RWPE1 (cell line): ENCODE results near the gene PRXL2C.

ENCODE experiments used
- CTCF ChIA-PET: fragments of 350-600 bp; sonication (Branson Sonifier 250); formaldehyde crosslinking; extraction: SDS; loops from one replicate; lab custom pipeline; 2021; lab: Yijun Ruan, JAX
- POLR2A ChIA-PET: fragments of 400-600 bp; formaldehyde crosslinking; extraction: SDS; loops from one replicate; lab custom pipeline; 2020; ENCODE audit warnings: antibody characterized with exemption; ENCODE audit not compliant: low non-redundant PET; lab: Yijun Ruan, JAX
- DNase-seq: peaks from one replicate; pipeline ENCODE4 v3.0.0; 2012; ENCODE audit warnings: low spot score
- H3K27ac ChIP-seq: fragments of 450-650 bp; 2 replicates; pipeline ENCODE4 v1.5.1; 2017
- TF ChIP-seq, protein P1 (sequence below): fragments of 450-650 bp; conservative IDR thresholded peaks from 2 replicates; pipeline ENCODE4 v1.5.1; 2017; ENCODE audit warnings: low read depth, mild to moderate bottlenecking

The PRXL2C gene

DNA sequence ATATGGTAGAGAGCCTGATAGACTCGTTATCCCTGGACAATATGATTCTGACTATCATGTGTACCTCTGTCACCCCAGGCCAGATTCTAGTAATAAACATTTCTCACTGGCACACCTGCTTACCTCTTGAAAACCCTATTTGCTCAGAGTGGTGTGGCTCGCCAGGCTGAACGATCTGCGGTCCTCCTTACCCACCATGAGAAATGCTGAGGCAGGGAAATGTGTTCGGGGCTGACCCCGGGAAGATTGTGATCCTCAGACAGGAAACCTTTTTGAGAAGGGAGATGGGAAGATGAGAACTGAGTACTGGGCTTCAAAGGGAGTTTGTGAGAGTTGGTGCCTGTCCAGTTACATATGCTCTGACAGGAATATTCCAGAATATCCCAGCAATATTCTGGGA lies 10.7 kb upstream of the PRXL2C start:
- TF ChIP-seq, protein P1, sequence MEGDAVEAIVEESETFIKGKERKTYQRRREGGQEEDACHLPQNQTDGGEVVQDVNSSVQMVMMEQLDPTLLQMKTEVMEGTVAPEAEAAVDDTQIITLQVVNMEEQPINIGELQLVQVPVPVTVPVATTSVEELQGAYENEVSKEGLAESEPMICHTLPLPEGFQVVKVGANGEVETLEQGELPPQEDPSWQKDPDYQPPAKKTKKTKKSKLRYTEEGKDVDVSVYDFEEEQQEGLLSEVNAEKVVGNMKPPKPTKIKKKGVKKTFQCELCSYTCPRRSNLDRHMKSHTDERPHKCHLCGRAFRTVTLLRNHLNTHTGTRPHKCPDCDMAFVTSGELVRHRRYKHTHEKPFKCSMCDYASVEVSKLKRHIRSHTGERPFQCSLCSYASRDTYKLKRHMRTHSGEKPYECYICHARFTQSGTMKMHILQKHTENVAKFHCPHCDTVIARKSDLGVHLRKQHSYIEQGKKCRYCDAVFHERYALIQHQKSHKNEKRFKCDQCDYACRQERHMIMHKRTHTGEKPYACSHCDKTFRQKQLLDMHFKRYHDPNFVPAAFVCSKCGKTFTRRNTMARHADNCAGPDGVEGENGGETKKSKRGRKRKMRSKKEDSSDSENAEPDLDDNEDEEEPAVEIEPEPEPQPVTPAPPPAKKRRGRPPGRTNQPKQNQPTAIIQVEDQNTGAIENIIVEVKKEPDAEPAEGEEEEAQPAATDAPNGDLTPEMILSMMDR, result no peak
- ChIA-PET CTCF (interaction anchor here (0.6 to 1.2 kb wide), 6 partner anchors 9 to 592 kb away, joined by 3 to 4 read pairs (median 3); no protein-coding TSS in a partner anchor), POLR2A (no interaction called here)
- no peak overlapping the region for H3K27ac ChIP-seq
- DNase-seq, result no peak

DNA sequence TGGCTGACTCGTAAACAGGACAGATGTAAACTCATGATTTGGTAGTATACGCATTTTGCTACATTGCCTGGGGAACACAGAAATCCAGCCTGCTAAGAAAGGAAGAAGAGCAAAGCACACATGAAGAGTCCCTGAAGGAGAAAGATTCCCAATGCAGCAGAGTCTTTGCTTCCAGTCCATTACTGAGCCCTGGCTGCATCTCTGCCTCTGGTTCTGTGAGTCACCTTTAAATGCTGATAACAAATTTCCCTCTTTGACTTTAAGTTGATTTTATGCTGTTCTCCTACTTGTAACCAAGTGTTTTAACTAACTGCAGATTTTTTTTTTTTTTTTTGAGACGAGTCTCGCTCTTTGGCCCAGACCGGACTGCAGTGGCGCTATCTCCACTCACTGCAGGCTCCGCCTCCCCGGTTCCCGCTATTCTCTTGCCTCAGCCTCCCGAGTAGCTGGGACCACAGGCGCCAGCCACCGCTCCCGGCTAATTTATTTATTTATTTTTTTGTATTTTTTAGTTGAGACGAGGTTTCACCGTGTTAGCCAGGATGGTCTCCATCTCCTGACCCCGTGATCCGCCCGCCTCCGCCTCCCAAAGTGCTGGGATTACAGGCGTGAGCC lies 8.5 kb upstream of the PRXL2C start:
- no peak for DNase-seq
- CTCF ChIA-PET, result interaction anchor here (0.6 kb wide), 1 partner anchor 722 kb away, joined by 3 read pairs; no protein-coding TSS in a partner anchor
- POLR2A ChIA-PET, result no interaction called here
- no peak overlapping the region for H3K27ac ChIP-seq
- TF ChIP-seq, protein P1, result no peak

DNA sequence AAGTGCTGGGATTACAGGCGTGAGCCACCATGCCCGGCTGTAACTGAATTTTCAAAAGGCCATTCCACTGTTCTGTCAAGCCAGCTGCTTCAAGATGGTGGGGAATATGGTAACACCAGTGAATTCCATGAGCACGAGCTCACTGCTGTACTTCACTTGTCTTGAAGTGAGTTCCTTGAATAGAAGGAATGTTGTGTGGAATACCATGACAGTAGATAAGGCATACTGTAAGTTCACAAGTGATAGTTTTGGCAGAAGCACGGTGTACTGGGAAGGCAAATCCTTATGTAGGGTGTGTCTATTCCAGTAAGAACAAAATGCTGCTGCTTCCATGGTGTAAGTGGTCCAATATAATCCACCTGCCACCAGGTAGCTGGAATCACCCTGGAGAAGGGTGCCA lies 6.6 kb upstream of the PRXL2C start:
- no peak overlapping the region for H3K27ac ChIP-seq
- CTCF ChIA-PET, result no interaction called here
- POLR2A ChIA-PET, result no interaction called here
- TF ChIP-seq, protein P1, result no peak
- DNase-seq, result no peak

DNA sequence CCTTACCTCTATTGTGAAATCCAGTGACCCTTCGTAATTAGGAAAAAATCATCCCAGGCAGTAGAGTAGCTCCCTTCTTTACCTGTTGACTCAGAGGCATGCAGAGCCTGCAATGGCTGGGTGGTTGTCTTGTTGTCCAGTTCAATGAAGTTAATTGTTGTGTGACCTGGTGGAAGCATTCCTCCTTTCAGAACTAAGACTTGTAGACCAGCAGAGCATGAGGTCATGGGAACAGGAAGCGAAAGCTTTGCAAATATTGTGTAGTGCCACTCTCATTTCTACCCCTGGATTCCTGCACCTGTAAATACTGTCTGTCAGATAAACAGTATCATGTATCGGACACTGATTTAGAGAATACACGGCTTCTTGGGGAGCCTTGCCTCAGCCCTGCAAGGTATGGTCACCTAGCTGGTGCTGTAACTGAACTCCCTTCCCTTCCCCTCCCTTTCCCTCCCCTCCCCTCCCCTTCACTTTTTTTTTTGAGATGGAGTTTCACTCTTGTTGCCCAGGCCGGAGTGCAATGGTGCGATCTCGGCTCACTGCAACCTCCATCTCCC lies 5.7 kb upstream of the PRXL2C start:
- ChIA-PET CTCF (interaction anchor here (0.7 kb wide), 1 partner anchor 394 kb away, joined by 3 read pairs; no protein-coding TSS in a partner anchor), POLR2A (no interaction called here)

DNA sequence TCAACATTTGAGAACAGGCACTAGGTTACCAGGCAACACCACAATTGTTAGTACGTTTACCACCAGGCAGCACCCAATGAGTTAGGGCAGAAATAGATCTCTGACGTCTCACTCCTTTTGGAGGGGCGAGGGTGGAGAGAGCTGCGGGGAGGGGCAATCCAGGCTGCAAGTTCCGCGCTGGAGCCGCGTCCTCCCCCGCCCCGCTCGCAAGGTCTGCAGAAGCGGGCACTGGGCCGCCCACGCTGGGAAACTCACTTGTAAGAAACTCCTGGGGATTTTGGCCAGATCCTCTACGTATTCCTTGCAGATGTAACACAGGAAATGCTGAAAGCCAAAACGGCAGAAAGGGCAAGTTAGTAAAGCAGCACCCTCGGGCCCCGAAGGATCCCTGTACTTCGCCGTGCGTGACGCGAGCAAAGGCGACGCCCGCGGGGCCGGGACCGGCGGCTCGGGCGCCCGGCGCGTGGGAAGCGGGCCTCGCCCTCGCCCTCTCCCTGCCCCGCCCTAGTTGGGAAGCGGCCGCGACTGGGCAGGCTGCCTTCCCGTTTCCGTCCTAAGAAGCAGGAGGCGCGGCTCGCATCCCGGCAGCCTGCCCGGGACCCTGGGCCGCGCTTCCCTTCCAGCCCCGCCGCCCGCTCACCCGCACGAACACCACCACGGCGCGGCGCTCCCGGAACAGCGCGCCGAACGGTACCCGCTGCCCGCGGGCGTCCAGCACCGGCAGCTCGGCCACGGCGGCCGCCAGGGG lies 493 bp downstream of the PRXL2C start:
- ChIA-PET CTCF (interaction anchor here (0.9 kb wide), 1 partner anchor 238 kb away, joined by 3 read pairs; no protein-coding TSS in a partner anchor), POLR2A (interaction anchor here (1.0 to 1.4 kb wide), 2 partner anchors 26 to 234 kb away, joined by 3 to 4 read pairs; no protein-coding TSS in a partner anchor)
- TF ChIP-seq, protein P1, result peak; percentile 68
- DNase-seq, result peak; percentile 79
- H3K27ac ChIP-seq, result peak overlapping the region; percentile 99

More for the DNA sequence above, 5.7 kb upstream of the PRXL2C start:
- no peak overlapping the region for H3K27ac ChIP-seq
- TF ChIP-seq, protein P1, result no peak
- no peak for DNase-seq

DNA sequence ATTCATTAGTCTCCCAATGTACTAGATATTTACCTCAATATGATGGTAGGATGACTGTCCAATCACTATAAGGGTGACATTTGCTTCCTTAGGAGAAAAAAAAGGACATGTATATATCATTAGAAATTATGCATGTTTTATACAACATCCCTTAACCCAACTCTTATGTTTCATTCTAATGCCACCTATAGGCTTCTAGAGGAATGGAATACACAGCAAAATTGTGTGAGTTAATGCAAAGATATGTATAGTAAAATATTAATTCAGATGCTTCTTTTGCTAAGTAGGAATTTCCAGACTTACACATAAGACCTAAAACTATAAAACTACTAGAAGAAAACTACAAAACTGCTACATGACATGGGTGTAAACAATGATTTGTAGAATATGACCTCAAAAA lies 3.5 kb downstream of the PRXL2C start:
- CTCF ChIA-PET, result interaction anchor here (0.7 to 2.2 kb wide), 2 partner anchors 26 to 324 kb away, joined by 3 to 5 read pairs; no protein-coding TSS in a partner anchor
- peak; percentile 64 for DNase-seq
- POLR2A ChIA-PET, result no interaction called here
- no peak overlapping the region for H3K27ac ChIP-seq
- TF ChIP-seq, protein P1, result peak; percentile 89
